Measurements from ENCODE around the gene DHX40. TPM values are rescaled to one million over a fixed set of nuclear protein-coding genes. Genes with fewer than 3 reads are reported as not detected.
A peak's percentile ranks its signal among the peaks of the same experiment; 100 is the strongest.
"Not testable (repeated sequence)": the region's sequence is repeated elsewhere in the genome, so short reads cannot be mapped to it uniquely, and the experiment has no call there.

DHX40 gene
- 67.1 and 70.5 TPM in 2 replicates for total RNA-seq (2014; rRNA removed; shearing (Covaris generic))

GRCh38 chr17:59565171-59565958 lies at the start of gene DHX40:
Gene DHX40 (plus strand): TSS chr17:59565610. CDS start chr17:59565672, 62 bp downstream.
- DNase-seq (ENCODE audit: low spot score): peak; percentile 93

- DNase-seq (ENCODE audit: low spot score): no peak
Measured at GRCh38 chr17:59516451-59516850, 49.0 kb upstream of the DHX40 start.

- no peak for DNase-seq (ENCODE audit: low spot score)
Measured at GRCh38 chr17:59519132-59519531, 46.3 kb upstream of the DHX40 start.

GRCh38 chr17:59520251-59520650 lies 45.2 kb upstream of the DHX40 start:
- no peak for DNase-seq (ENCODE audit: low spot score)

- peak; percentile 66 for DNase-seq (ENCODE audit: low spot score)
Measured at GRCh38 chr17:59521465-59522126, 43.8 kb upstream of the DHX40 start.

GRCh38 chr17:59524930-59525329 lies 40.5 kb upstream of the DHX40 start:
- DNase-seq (ENCODE audit: low spot score): not testable (repeated sequence)

- no peak for DNase-seq (ENCODE audit: low spot score)
Measured at GRCh38 chr17:59525668-59526067, 39.7 kb upstream of the DHX40 start.

- no peak for DNase-seq (ENCODE audit: low spot score)
Measured at GRCh38 chr17:59526451-59526850, 39.0 kb upstream of the DHX40 start.

- no peak for DNase-seq (ENCODE audit: low spot score)
Measured at GRCh38 chr17:59527325-59527917, 38.0 kb upstream of the DHX40 start.

- DNase-seq (ENCODE audit: low spot score): no peak
Measured at GRCh38 chr17:59527931-59528330, 37.5 kb upstream of the DHX40 start.

- DNase-seq (ENCODE audit: low spot score): no peak
Measured at GRCh38 chr17:59530531-59530930, 34.9 kb upstream of the DHX40 start.

GRCh38 chr17:59533694-59534093 lies 31.7 kb upstream of the DHX40 start:
- DNase-seq (ENCODE audit: low spot score): no peak

GRCh38 chr17:59534583-59534982 lies 30.8 kb upstream of the DHX40 start:
- peak; percentile 17 for DNase-seq (ENCODE audit: low spot score)

GRCh38 chr17:59538195-59538909 lies 27.1 kb upstream of the DHX40 start:
- DNase-seq (ENCODE audit: low spot score): no peak

GRCh38 chr17:59542960-59543635 lies 22.3 kb upstream of the DHX40 start:
- no peak for DNase-seq (ENCODE audit: low spot score)

GRCh38 chr17:59545942-59546341 lies 19.5 kb upstream of the DHX40 start:
- no peak for DNase-seq (ENCODE audit: low spot score)

- DNase-seq (ENCODE audit: low spot score): no peak
Measured at GRCh38 chr17:59547131-59547915, 18.1 kb upstream of the DHX40 start.

- not testable (repeated sequence) for DNase-seq (ENCODE audit: low spot score)
Measured at GRCh38 chr17:59548985-59549384, 16.4 kb upstream of the DHX40 start.

GRCh38 chr17:59550703-59551102 lies 14.7 kb upstream of the DHX40 start:
- no peak for DNase-seq (ENCODE audit: low spot score)

- DNase-seq (ENCODE audit: low spot score): peak; percentile 71
Measured at GRCh38 chr17:59558039-59558438, 7.4 kb upstream of the DHX40 start.

GRCh38 chr17:59558953-59559352 lies 6.5 kb upstream of the DHX40 start:
- DNase-seq (ENCODE audit: low spot score): no peak
